Measurements from ENCODE around the gene STIM1.

The STIM1 gene

GRCh38 chr11:4105916-4106315 lies 250.5 kb downstream of the STIM1 start:
- no peak overlapping the region for H4K8ac ChIP-seq (ENCODE audit: low read depth, low read length)
- no peaks in the 10 kb centered on the region for H3K4me1 ChIP-seq (ENCODE audit: control insufficient read depth, low read depth, low read length)
- H3K27ac ChIP-seq (ENCODE audit: low read depth, low read length): no peak overlapping the region
- H2BK5ac ChIP-seq (ENCODE audit: low read length): no peak overlapping the region
- H3K4me3 ChIP-seq (ENCODE audit: low read length): no peak overlapping the region
- no peak overlapping the region for H3K9ac ChIP-seq (ENCODE audit: low read length)
- no CpG with 5 or more reads among the region's 1 CpG for WGBS (ENCODE audit: extremely low coverage, insufficient coverage, low lambda C conversion rate)
- no peak overlapping the region for H2BK15ac ChIP-seq (replicated peaks; ENCODE audit: low read depth)
- no peak overlapping the region for H3K23ac ChIP-seq (ENCODE audit: low read length)
- peaks cover 4% of the 10 kb centered on the region for H3K79me1 ChIP-seq (ENCODE audit: low read length)
- H3K27me3 ChIP-seq (ENCODE audit: insufficient read depth, low read length, poor library complexity): no peaks in the 10 kb centered on the region
- H2BK120ac ChIP-seq (ENCODE audit: low read depth, low read length): no peak overlapping the region
- H3K18ac ChIP-seq (ENCODE audit: low read length): no peak overlapping the region
- H3K4ac ChIP-seq (ENCODE audit: low read depth, low read length): no peak overlapping the region
- no peak for DNase-seq
- no peak overlapping the region for H3K56ac ChIP-seq (ENCODE audit: low read length)
- no peak overlapping the region for H4K5ac ChIP-seq (ENCODE audit: low read length)
- H2AK5ac ChIP-seq (ENCODE audit: low read length): no peak overlapping the region
- no peak overlapping the region for H3K4me2 ChIP-seq (ENCODE audit: low read length)
- peaks cover 2% of the 10 kb centered on the region for H3K36me3 ChIP-seq (ENCODE audit: control insufficient read depth, insufficient read depth, low read length)
- peaks cover 2% of the 10 kb centered on the region for H3K79me2 ChIP-seq (ENCODE audit: control insufficient read depth, insufficient read depth, low read length)

GRCh38 chr11:4111834-4112233 lies 256.4 kb downstream of the STIM1 start:
- WGBS (ENCODE audit: extremely low coverage, insufficient coverage, low lambda C conversion rate): no CpG with 5 or more reads among the region's 5 CpGs
- Histone ChIP-seq H2BK15ac (replicated peaks; ENCODE audit: low read depth) (no peak overlapping the region), H4K5ac (ENCODE audit: low read length) (no peak overlapping the region), H4K8ac (ENCODE audit: low read depth, low read length) (no peak overlapping the region), H3K56ac (ENCODE audit: low read length) (no peak overlapping the region), H3K4me2 (ENCODE audit: low read length) (no peak overlapping the region), H3K27ac (ENCODE audit: low read depth, low read length) (no peak overlapping the region), H2AK5ac (ENCODE audit: low read length) (no peak overlapping the region), H3K4ac (ENCODE audit: low read depth, low read length) (no peak overlapping the region), H2BK5ac (ENCODE audit: low read length) (no peak overlapping the region), H3K9ac (ENCODE audit: low read length) (no peak overlapping the region), H2BK120ac (ENCODE audit: low read depth, low read length) (no peak overlapping the region), H3K18ac (ENCODE audit: low read length) (no peak overlapping the region), H3K27me3 (ENCODE audit: insufficient read depth, low read length, poor library complexity) (no peaks in the 10 kb centered on the region), H3K79me1 (ENCODE audit: low read length) (no peaks in the 10 kb centered on the region), H3K79me2 (ENCODE audit: control insufficient read depth, insufficient read depth, low read length) (no peaks in the 10 kb centered on the region), H3K4me3 (ENCODE audit: low read length) (no peak overlapping the region), H3K4me1 (ENCODE audit: control insufficient read depth, low read depth, low read length) (no peaks in the 10 kb centered on the region), H3K23ac (ENCODE audit: low read length) (no peak overlapping the region), H3K36me3 (ENCODE audit: control insufficient read depth, insufficient read depth, low read length) (peaks cover 2% of the 10 kb centered on the region)
- no peak for DNase-seq

- Histone ChIP-seq H3K23ac (ENCODE audit: low read length) (no peak overlapping the region), H3K4me2 (ENCODE audit: low read length) (no peak overlapping the region), H2BK120ac (ENCODE audit: low read depth, low read length) (no peak overlapping the region), H2BK15ac (replicated peaks; ENCODE audit: low read depth) (no peak overlapping the region), H3K56ac (ENCODE audit: low read length) (no peak overlapping the region), H3K4ac (ENCODE audit: low read depth, low read length) (no peak overlapping the region), H3K27ac (ENCODE audit: low read depth, low read length) (no peak overlapping the region), H3K18ac (ENCODE audit: low read length) (no peak overlapping the region), H3K9ac (ENCODE audit: low read length) (no peak overlapping the region), H3K4me1 (ENCODE audit: control insufficient read depth, low read depth, low read length) (no peaks in the 10 kb centered on the region), H2BK5ac (ENCODE audit: low read length) (no peak overlapping the region), H2AK5ac (ENCODE audit: low read length) (no peak overlapping the region), H3K79me2 (ENCODE audit: control insufficient read depth, insufficient read depth, low read length) (no peaks in the 10 kb centered on the region), H3K27me3 (ENCODE audit: insufficient read depth, low read length, poor library complexity) (no peaks in the 10 kb centered on the region), H3K4me3 (ENCODE audit: low read length) (no peak overlapping the region), H4K8ac (ENCODE audit: low read depth, low read length) (no peak overlapping the region), H3K79me1 (ENCODE audit: low read length) (no peaks in the 10 kb centered on the region), H3K36me3 (ENCODE audit: control insufficient read depth, insufficient read depth, low read length) (peaks cover 2% of the 10 kb centered on the region), H4K5ac (ENCODE audit: low read length) (no peak overlapping the region)
- DNase-seq: peak; percentile 57
- WGBS (ENCODE audit: extremely low coverage, insufficient coverage, low lambda C conversion rate): no CpG with 5 or more reads among the region's 2 CpGs
Observed at GRCh38 chr11:4115128-4115527, 259.7 kb downstream of the STIM1 start.

- Histone ChIP-seq H3K4me2 (ENCODE audit: low read length) (no peak overlapping the region), H3K27ac (ENCODE audit: low read depth, low read length) (no peak overlapping the region), H2BK15ac (replicated peaks; ENCODE audit: low read depth) (no peak overlapping the region), H4K8ac (ENCODE audit: low read depth, low read length) (no peak overlapping the region), H2AK5ac (ENCODE audit: low read length) (no peak overlapping the region), H2BK5ac (ENCODE audit: low read length) (no peak overlapping the region), H2BK120ac (ENCODE audit: low read depth, low read length) (no peak overlapping the region), H3K23ac (ENCODE audit: low read length) (no peak overlapping the region), H4K5ac (ENCODE audit: low read length) (no peak overlapping the region), H3K4me1 (ENCODE audit: control insufficient read depth, low read depth, low read length) (no peaks in the 10 kb centered on the region), H3K18ac (ENCODE audit: low read length) (no peak overlapping the region), H3K79me2 (ENCODE audit: control insufficient read depth, insufficient read depth, low read length) (no peaks in the 10 kb centered on the region), H3K27me3 (ENCODE audit: insufficient read depth, low read length, poor library complexity) (no peaks in the 10 kb centered on the region), H3K79me1 (ENCODE audit: low read length) (no peaks in the 10 kb centered on the region), H3K36me3 (ENCODE audit: control insufficient read depth, insufficient read depth, low read length) (peaks cover 2% of the 10 kb centered on the region), H3K4ac (ENCODE audit: low read depth, low read length) (no peak overlapping the region), H3K9ac (ENCODE audit: low read length) (no peak overlapping the region), H3K56ac (ENCODE audit: low read length) (no peak overlapping the region), H3K4me3 (ENCODE audit: low read length) (no peak overlapping the region)
- DNase-seq: no peak
- WGBS (ENCODE audit: extremely low coverage, insufficient coverage, low lambda C conversion rate): no CpG with 5 or more reads among the region's 3 CpGs
Observed at GRCh38 chr11:4118107-4118506, 262.6 kb downstream of the STIM1 start.

- no peaks in the 10 kb centered on the region for H3K27me3 ChIP-seq (ENCODE audit: insufficient read depth, low read length, poor library complexity)
- no peak overlapping the region for H4K5ac ChIP-seq (ENCODE audit: low read length)
- H2BK15ac ChIP-seq (replicated peaks; ENCODE audit: low read depth): no peak overlapping the region
- H3K36me3 ChIP-seq (ENCODE audit: control insufficient read depth, insufficient read depth, low read length): peaks cover 4% of the 10 kb centered on the region
- WGBS (ENCODE audit: extremely low coverage, insufficient coverage, low lambda C conversion rate): no CpG with 5 or more reads among the region's 4 CpGs
- H2AK5ac ChIP-seq (ENCODE audit: low read length): no peak overlapping the region
- H3K79me1 ChIP-seq (ENCODE audit: low read length): no peaks in the 10 kb centered on the region
- H3K4me2 ChIP-seq (ENCODE audit: low read length): no peak overlapping the region
- no peak overlapping the region for H3K27ac ChIP-seq (ENCODE audit: low read depth, low read length)
- H2BK5ac ChIP-seq (ENCODE audit: low read length): no peak overlapping the region
- H3K56ac ChIP-seq (ENCODE audit: low read length): no peak overlapping the region
- no peaks in the 10 kb centered on the region for H3K79me2 ChIP-seq (ENCODE audit: control insufficient read depth, insufficient read depth, low read length)
- no peak for DNase-seq
- no peak overlapping the region for H3K4me3 ChIP-seq (ENCODE audit: low read length)
- H3K23ac ChIP-seq (ENCODE audit: low read length): no peak overlapping the region
- no peak overlapping the region for H3K18ac ChIP-seq (ENCODE audit: low read length)
- H2BK120ac ChIP-seq (ENCODE audit: low read depth, low read length): no peak overlapping the region
- no peaks in the 10 kb centered on the region for H3K4me1 ChIP-seq (ENCODE audit: control insufficient read depth, low read depth, low read length)
- no peak overlapping the region for H3K4ac ChIP-seq (ENCODE audit: low read depth, low read length)
- no peak overlapping the region for H3K9ac ChIP-seq (ENCODE audit: low read length)
- H4K8ac ChIP-seq (ENCODE audit: low read depth, low read length): no peak overlapping the region
Observed at GRCh38 chr11:4123218-4123617, 267.8 kb downstream of the STIM1 start.

- no peak overlapping the region for H2AK5ac ChIP-seq (ENCODE audit: low read length)
- no peak overlapping the region for H3K18ac ChIP-seq (ENCODE audit: low read length)
- H2BK5ac ChIP-seq (ENCODE audit: low read length): no peak overlapping the region
- no peak for DNase-seq
- no peak overlapping the region for H3K4me3 ChIP-seq (ENCODE audit: low read length)
- H3K4ac ChIP-seq (ENCODE audit: low read depth, low read length): no peak overlapping the region
- no peak overlapping the region for H2BK120ac ChIP-seq (ENCODE audit: low read depth, low read length)
- H3K27ac ChIP-seq (ENCODE audit: low read depth, low read length): no peak overlapping the region
- no peaks in the 10 kb centered on the region for H3K79me1 ChIP-seq (ENCODE audit: low read length)
- no peak overlapping the region for H4K5ac ChIP-seq (ENCODE audit: low read length)
- H3K23ac ChIP-seq (ENCODE audit: low read length): no peak overlapping the region
- WGBS (ENCODE audit: extremely low coverage, insufficient coverage, low lambda C conversion rate): no CpG with 5 or more reads among the region's 6 CpGs
- H3K4me1 ChIP-seq (ENCODE audit: control insufficient read depth, low read depth, low read length): no peaks in the 10 kb centered on the region
- no peaks in the 10 kb centered on the region for H3K79me2 ChIP-seq (ENCODE audit: control insufficient read depth, insufficient read depth, low read length)
- no peak overlapping the region for H3K4me2 ChIP-seq (ENCODE audit: low read length)
- no peak overlapping the region for H4K8ac ChIP-seq (ENCODE audit: low read depth, low read length)
- H3K56ac ChIP-seq (ENCODE audit: low read length): no peak overlapping the region
- no peaks in the 10 kb centered on the region for H3K27me3 ChIP-seq (ENCODE audit: insufficient read depth, low read length, poor library complexity)
- H2BK15ac ChIP-seq (replicated peaks; ENCODE audit: low read depth): no peak overlapping the region
- H3K9ac ChIP-seq (ENCODE audit: low read length): no peak overlapping the region
- peaks cover 4% of the 10 kb centered on the region for H3K36me3 ChIP-seq (ENCODE audit: control insufficient read depth, insufficient read depth, low read length)
Observed at GRCh38 chr11:4125141-4125540, 269.7 kb downstream of the STIM1 start.

Measured in mesendoderm (in vitro differentiated cells).